A549 (cell line): Measurements from ENCODE around the gene CBFB. TPM values are rescaled to one million over a fixed set of nuclear protein-coding genes. Genes with fewer than 3 reads are reported as not detected.
A peak's percentile ranks its signal among the peaks of the same experiment; 100 is the strongest.

Experiments used
- ATAC-seq, 2 experiments: fragments of 200-7000 bp in 1 of 2; fragments of >200 bp in 1 of 2; cut with Nextera tagmentation in 1 of 2; cut with Tn5 transposase in 1 of 2; 3 replicates each; pipeline versions ENCODE4 v1.8.0 to v1.9.1; 2018 to 2020; ENCODE audit warnings: mild to moderate bottlenecking in 1 of 2, moderate library complexity in 1 of 2
- CTCF ChIA-PET: fragments of 300-600 bp; sonication (Branson Sonifier 250); formaldehyde crosslinking; extraction: SDS; loops from one replicate; lab custom pipeline; 2021; ENCODE audit warnings: antibody characterized with exemption, inconsistent platforms; lab: Yijun Ruan, JAX
- POLR2A ChIA-PET: fragments of 350-600 bp; formaldehyde crosslinking; extraction: SDS; loops from one replicate; lab custom pipeline; 2021; ENCODE audit warnings: antibody characterized with exemption, inconsistent platforms; lab: Yijun Ruan, JAX
- DNase-seq, 2 experiments: peaks; one replicate each; pipeline versions ENCODE4 v3.0.0 to v3.0.0-alpha.2; 2011 to 2016; ENCODE audit warnings: low read depth in 1 of 2, low spot score in 1 of 2
- FAIRE-seq: peaks from 2 replicates; lab custom pipeline; 2011; peaks lifted over from hg19 to GRCh38; lab: Jason Lieb, UNC
- H3K27ac ChIP-seq, 2 experiments: fragments of >200 bp; sonication (Bioruptor Twin); formaldehyde crosslinking; 3 replicates each; pipeline ENCODE4 v1.5.1; 2016 to 2017
- H3K4me1 ChIP-seq: fragments of >200 bp; sonication (Bioruptor Twin); formaldehyde crosslinking; 3 replicates; pipeline ENCODE4 v1.6.1; 2016
- H3K4me2 ChIP-seq: fragments of >200 bp; sonication (Bioruptor Twin); formaldehyde crosslinking; 3 replicates; pipeline ENCODE4 v1.6.1; 2016
- H3K4me3 ChIP-seq: fragments of >200 bp; sonication (Bioruptor Twin); formaldehyde crosslinking; 3 replicates; pipeline ENCODE4 v1.5.1; 2016
- H3K9me3 ChIP-seq: fragments of >200 bp; sonication (Bioruptor Twin); formaldehyde crosslinking; 3 replicates; pipeline ENCODE4 v1.6.1; 2016
- BHLHE40 ChIP-seq: IDR thresholded peaks from 2 replicates; pipeline ENCODE4 v1.6.1; 2012; ENCODE audit warnings: low read depth, low read length, inconsistent platforms
- CBX8 ChIP-seq: fragments of 200-600 bp; sonication (generic); IDR thresholded peaks from 2 replicates; pipeline ENCODE4 v1.6.1; 2016
- CHD4 ChIP-seq: fragments of 200-600 bp; sonication (generic); IDR thresholded peaks from 2 replicates; pipeline ENCODE4 v1.6.1; 2016; ENCODE audit warnings: antibody characterized with exemption, mild to moderate bottlenecking, borderline replicate concordance
- CTCF ChIP-seq: fragments of >200 bp; sonication (Bioruptor Twin); formaldehyde crosslinking; IDR thresholded peaks from 3 replicates; pipeline ENCODE4 v1.5.1; 2016
- E2F6 ChIP-seq: IDR thresholded peaks from 2 replicates; pipeline ENCODE4 v1.6.1; 2012; ENCODE audit warnings: low read depth, borderline replicate concordance
- FOXS1 ChIP-seq: fragments of 250-450 bp; sonication (Bioruptor Pico); IDR thresholded peaks from 2 replicates; pipeline ENCODE4 v1.5.0; 2020; ENCODE audit warnings: mild to moderate bottlenecking, moderate library complexity
- GATA3 ChIP-seq: IDR thresholded peaks from 2 replicates; pipeline ENCODE4 v1.6.1; 2012; ENCODE audit warnings: borderline replicate concordance
- HES2 ChIP-seq: fragments of >200 bp; sonication (Bioruptor Twin); formaldehyde crosslinking; IDR thresholded peaks from 2 replicates; pipeline ENCODE4 v1.6.1; 2016
- HMGXB4 ChIP-seq: fragments of 250-450 bp; sonication (Bioruptor Pico); IDR thresholded peaks from 2 replicates; pipeline ENCODE4 v1.5.0; 2021; ENCODE audit warnings: mild to moderate bottlenecking, moderate library complexity, borderline replicate concordance
- KDM1A ChIP-seq: fragments of 200-600 bp; sonication (generic); IDR thresholded peaks from 2 replicates; pipeline ENCODE4 v1.6.1; 2016; ENCODE audit warnings: low read depth, mild to moderate bottlenecking
- MYC ChIP-seq: IDR thresholded peaks from 2 replicates; pipeline ENCODE4 v1.6.1; 2012; ENCODE audit warnings: mild to moderate bottlenecking, inconsistent platforms, low read length, improper control_type of control experiment, borderline replicate concordance
- NR3C1 ChIP-seq: fragments of >200 bp; sonication (Bioruptor Twin); formaldehyde crosslinking; IDR thresholded peaks from 3 replicates; pipeline ENCODE4 v1.6.1; 2017
- RAD21 ChIP-seq, 2 experiments: fragments of >200 bp in 1 of 2; sonication (Bioruptor Twin) in 1 of 2; formaldehyde crosslinking in 1 of 2; IDR thresholded peaks in 1 of 2; conservative IDR thresholded peaks in 1 of 2; 2 replicates in 1 of 2; 3 replicates in 1 of 2; pipeline ENCODE4 v1.6.1; 2012 to 2018; ENCODE audit warnings: inconsistent platforms in 1 of 2
- RARB ChIP-seq: fragments of 250-450 bp; sonication (Bioruptor Pico); IDR thresholded peaks from 2 replicates; pipeline ENCODE4 v1.8.0; 2021; ENCODE audit warnings: mild to moderate bottlenecking, moderate library complexity
- REST ChIP-seq: fragments of 200-600 bp; sonication (generic); IDR thresholded peaks from 2 replicates; pipeline ENCODE4 v1.6.1; 2016; ENCODE audit warnings: antibody characterized with exemption, mild to moderate bottlenecking, moderate library complexity
- RNF2 ChIP-seq: fragments of 200-600 bp; sonication (generic); IDR thresholded peaks from 2 replicates; pipeline ENCODE4 v1.6.1; 2016; ENCODE audit warnings: low read depth, mild to moderate bottlenecking, antibody characterized with exemption, moderate library complexity, borderline replicate concordance
- SMC3 ChIP-seq: fragments of >200 bp; sonication (Bioruptor Twin); formaldehyde crosslinking; IDR thresholded peaks from 3 replicates; pipeline ENCODE4 v1.6.1; 2018; ENCODE audit warnings: inconsistent platforms
- TP53 ChIP-seq: fragments of 250-450 bp; sonication (Bioruptor Pico); IDR thresholded peaks from 2 replicates; pipeline ENCODE4 v1.5.0; 2021; ENCODE audit warnings: mild to moderate bottlenecking, moderate library complexity
- WGBS: methylation state at CpG from one replicate; pipeline ENCODE4 v1.1.6; 2017; ENCODE audit errors: missing lambda C conversion rate; 5-methylcytosine and 5-hydroxymethylcytosine counted together
- polyA plus RNA-seq, 4 experiments: library from polyadenylated mRNA; depleted of rRNA in 3 of 4; stranded (reverse); fragments of >200 nt; fragmentation: RNase III in 1 of 4; extraction: RNeasy Plus Mini Kit Qiagen cat#74134 plus additional on column Dnase treatment in 1 of 4; gene quantifications; 2 replicates in 3 of 4; 3 replicates in 1 of 4; pipeline ENCODE4 v1.2.3, GENCODE V29; 2011 to 2017
- TF ChIP-seq, protein P1 (sequence below): fragments of 250-450 bp; sonication (Bioruptor Pico); IDR thresholded peaks from 2 replicates; pipeline ENCODE4 v1.5.0; 2020; ENCODE audit warnings: low read depth, mild to moderate bottlenecking, moderate library complexity
- TF ChIP-seq, protein P2 (sequence below): fragments of 450-650 bp; IDR thresholded peaks from 2 replicates; pipeline ENCODE4 v1.6.1; 2014; ENCODE audit warnings: antibody characterized with exemption
- TF ChIP-seq, protein P3 (sequence below): IDR thresholded peaks from 2 replicates; pipeline ENCODE4 v1.6.1; 2012
- TF ChIP-seq, protein P4 (sequence below): fragments of >200 bp; sonication (Bioruptor Twin); formaldehyde crosslinking; IDR thresholded peaks from 3 replicates; pipeline ENCODE4 v1.6.1; 2016

CBFB gene
- polyA plus RNA-seq, 2 of the 4 experiments (the other 2 are of a cell fraction), result 27.7 to 61.3 TPM

GRCh38 chr16:67017421-67017750 lies 11.6 kb upstream of the CBFB start:
- ChIA-PET CTCF (interaction anchor here (0.6 to 9.1 kb wide), 53 partner anchors 9 to 570 kb away, joined by 3 to 94 read pairs (median 6); partner anchors contain the start of genes B3GNT9, CES3, E2F4 and FBXL8), POLR2A (interaction anchor here (1.0 to 1.9 kb wide), 5 partner anchors 10 to 168 kb away, joined by 3 to 6 read pairs (median 6); partner anchors contain the start of genes B3GNT9 and NOL3)
- H3K9me3 ChIP-seq, result no peaks in the 10 kb centered on the region
- H3K27ac ChIP-seq, result no peak overlapping the region
- DNase-seq (no peak), ATAC-seq (no peak), FAIRE-seq (no peak)
- no peak overlapping the region for H3K4me3 ChIP-seq
- no peaks in the 10 kb centered on the region; the same call in 2 of the 3 replicates for H3K4me1 ChIP-seq
- no peak for TF ChIP-seq HES2
- TF ChIP-seq, protein P1, sequence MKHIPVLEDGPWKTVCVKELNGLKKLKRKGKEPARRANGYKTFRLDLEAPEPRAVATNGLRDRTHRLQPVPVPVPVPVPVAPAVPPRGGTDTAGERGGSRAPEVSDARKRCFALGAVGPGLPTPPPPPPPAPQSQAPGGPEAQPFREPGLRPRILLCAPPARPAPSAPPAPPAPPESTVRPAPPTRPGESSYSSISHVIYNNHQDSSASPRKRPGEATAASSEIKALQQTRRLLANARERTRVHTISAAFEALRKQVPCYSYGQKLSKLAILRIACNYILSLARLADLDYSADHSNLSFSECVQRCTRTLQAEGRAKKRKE (CRISPR knock-in tag), result no peak
- no peak for TF ChIP-seq GATA3
- TF ChIP-seq HMGXB4 (CRISPR knock-in tag), result no peak
- no peak for TF ChIP-seq CHD4
- no peak for TF ChIP-seq MYC
- no peak for TF ChIP-seq FOXS1 (CRISPR knock-in tag)
- TF ChIP-seq NR3C1, result no peak
- no peak for TF ChIP-seq REST
- no peak for TF ChIP-seq RNF2
- TF ChIP-seq CBX8, result no peak
- no peak for TF ChIP-seq KDM1A
- TF ChIP-seq E2F6, result no peak
- no peak for TF ChIP-seq TP53
- 81% methylated on average over 4 of the region's 4 CpGs for WGBS
- H3K4me2 ChIP-seq, result no peak overlapping the region

GRCh38 chr16:67017810-67018488 lies 11.0 kb upstream of the CBFB start:
- CTCF ChIA-PET, result interaction anchor here (0.6 to 9.1 kb wide), 64 partner anchors 9 to 569 kb away, joined by 3 to 94 read pairs (median 5); partner anchors contain the start of genes B3GNT9, CES3, E2F4 and EXOC3L1
- TF ChIP-seq, protein P2, sequence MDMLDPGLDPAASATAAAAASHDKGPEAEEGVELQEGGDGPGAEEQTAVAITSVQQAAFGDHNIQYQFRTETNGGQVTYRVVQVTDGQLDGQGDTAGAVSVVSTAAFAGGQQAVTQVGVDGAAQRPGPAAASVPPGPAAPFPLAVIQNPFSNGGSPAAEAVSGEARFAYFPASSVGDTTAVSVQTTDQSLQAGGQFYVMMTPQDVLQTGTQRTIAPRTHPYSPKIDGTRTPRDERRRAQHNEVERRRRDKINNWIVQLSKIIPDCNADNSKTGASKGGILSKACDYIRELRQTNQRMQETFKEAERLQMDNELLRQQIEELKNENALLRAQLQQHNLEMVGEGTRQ, result peak; percentile 88
- TF ChIP-seq, protein P3, sequence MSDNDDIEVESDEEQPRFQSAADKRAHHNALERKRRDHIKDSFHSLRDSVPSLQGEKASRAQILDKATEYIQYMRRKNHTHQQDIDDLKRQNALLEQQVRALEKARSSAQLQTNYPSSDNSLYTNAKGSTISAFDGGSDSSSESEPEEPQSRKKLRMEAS, result peak; percentile 87
- TF ChIP-seq BHLHE40 (peak; percentile 90), CTCF (peak; percentile 84), E2F6 (peak; percentile 59; the same call in 1 of the 2 replicates), RARB (CRISPR knock-in tag) (no peak), SMC3 (peak; percentile 86), RAD21 (conservative IDR thresholded peaks at IDR 0.05 in 1 of 2, IDR thresholded peaks at IDR 0.05 in 1 of 2) (peak; percentile 84 to 92)
- TF ChIP-seq, protein P4, sequence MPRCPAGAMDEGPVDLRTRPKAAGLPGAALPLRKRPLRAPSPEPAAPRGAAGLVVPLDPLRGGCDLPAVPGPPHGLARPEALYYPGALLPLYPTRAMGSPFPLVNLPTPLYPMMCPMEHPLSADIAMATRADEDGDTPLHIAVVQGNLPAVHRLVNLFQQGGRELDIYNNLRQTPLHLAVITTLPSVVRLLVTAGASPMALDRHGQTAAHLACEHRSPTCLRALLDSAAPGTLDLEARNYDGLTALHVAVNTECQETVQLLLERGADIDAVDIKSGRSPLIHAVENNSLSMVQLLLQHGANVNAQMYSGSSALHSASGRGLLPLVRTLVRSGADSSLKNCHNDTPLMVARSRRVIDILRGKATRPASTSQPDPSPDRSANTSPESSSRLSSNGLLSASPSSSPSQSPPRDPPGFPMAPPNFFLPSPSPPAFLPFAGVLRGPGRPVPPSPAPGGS, result no peak
- TF ChIP-seq, all 56 proteins: peak for 7
- Histone ChIP-seq H3K4me2 (no peak overlapping the region), H3K9me3 (no peaks in the 10 kb centered on the region), H3K4me1 (peaks cover 3% of the 10 kb centered on the region; the same call in 2 of the 3 replicates), H3K27ac (peak overlapping the region in 1 of 2 experiments; percentile 49; a peak in 2 of 6 replicates), H3K4me3 (no peak overlapping the region)
- 5% methylated on average over 5 of the region's 6 CpGs for WGBS
- FAIRE-seq (peak; percentile 96), ATAC-seq (peak; percentile 89 to 98), DNase-seq (peak; percentile 93 to 97)
- POLR2A ChIA-PET, result interaction anchor here (1.0 to 1.9 kb wide), 5 partner anchors 10 to 168 kb away, joined by 3 to 6 read pairs (median 6); partner anchors contain the start of genes B3GNT9 and NOL3
